Measurements from ENCODE around the gene GASK1A.

Gene GASK1A

DNA sequence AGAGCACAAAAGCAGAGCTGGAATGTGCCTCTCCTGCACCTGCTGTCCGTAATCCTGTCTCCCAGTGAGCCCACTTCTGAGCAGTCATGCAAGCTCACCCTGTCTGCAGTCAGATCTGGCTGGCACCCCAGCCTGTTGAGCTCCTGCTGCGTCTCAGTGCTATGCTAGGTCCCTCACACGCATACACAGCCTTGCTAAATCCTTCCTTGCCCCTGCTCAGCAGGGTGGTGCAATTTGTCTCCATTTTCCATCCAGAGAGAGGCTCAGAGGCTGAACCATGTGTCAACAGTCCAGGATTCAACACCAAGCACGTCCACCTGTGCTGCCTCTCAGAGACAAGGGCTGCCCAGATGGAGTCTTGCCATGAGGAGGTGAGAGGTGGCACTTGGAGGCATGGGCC is 115.7 kb downstream of the GASK1A start:
- DNase-seq: no peak

- DNase-seq: no peak
These were observed 116.3 kb downstream of the GASK1A start for GRCh38 chr3:43095370-43095769.

DNA sequence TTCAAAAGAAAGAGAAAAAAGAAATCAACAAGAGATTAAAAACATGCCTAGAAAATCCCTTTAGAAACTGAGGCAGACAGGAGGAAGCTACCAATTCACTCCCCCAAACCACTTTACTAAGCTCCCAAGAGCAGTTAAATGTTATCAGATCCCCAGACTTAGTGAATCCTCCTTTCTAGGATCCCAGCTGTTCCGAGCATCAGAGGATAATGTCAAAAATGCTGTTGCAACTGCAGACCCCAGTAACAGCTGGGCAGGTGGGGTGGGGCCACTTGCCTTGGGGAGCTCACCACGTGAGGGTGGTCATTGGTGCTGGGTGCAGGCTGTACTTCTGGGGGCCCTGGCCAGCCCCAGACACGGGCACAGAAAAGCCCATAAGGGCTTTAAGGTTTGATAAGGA is 117.7 kb downstream of the GASK1A start:
- DNase-seq: no peak

DNA sequence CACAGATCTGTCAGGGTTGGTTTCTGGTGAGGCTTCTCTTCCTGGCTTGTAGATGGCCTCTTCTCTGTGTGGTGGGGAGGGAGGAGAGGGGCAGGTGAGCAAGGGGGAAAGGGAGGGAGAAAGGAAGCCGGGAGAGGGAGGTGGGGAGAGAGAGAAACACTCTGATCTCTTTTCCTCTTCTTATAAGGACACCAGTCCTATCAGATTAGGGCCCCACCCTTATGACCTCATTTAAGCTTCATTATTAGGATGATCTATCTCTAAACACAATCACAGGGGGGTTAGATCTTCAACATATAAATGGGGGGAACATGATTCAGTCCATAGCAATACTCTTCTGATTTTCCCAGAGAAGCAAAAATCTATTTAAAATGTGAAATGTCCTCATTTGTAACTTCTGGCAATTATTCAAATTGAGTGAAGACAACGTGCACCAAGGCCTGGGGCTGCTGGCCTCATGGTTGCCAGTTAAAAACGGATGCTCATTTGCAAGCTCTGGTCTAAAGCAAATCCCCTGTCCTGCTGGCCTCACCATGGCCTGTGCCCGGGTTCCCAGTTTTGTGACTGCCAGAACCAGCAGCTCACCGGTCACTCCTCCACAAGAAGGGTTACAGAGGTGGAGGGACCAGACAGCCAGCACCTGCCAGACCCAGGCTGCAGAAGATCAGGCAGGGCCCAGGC is 118.4 kb downstream of the GASK1A start:
- DNase-seq: no peak

DNA sequence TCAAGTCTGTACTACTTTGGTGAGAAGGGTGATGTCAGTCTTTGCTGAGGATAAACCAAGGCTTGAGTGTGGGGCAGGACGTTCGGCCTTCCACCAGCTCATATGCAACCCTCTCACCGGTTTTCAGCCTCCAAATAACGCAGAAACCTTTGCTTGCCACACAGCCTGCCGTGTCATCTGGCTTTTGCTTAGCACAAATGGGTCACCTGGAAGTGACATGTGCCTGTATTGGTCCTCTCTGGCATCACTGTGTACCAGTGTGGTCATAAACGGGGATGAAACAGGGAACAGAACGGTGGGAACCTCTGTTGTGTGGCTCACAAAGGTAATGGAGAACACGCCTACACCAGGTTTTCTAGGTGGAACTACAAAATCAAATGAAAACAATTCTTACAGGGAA is 119.7 kb downstream of the GASK1A start:
- no peak for DNase-seq

DNA sequence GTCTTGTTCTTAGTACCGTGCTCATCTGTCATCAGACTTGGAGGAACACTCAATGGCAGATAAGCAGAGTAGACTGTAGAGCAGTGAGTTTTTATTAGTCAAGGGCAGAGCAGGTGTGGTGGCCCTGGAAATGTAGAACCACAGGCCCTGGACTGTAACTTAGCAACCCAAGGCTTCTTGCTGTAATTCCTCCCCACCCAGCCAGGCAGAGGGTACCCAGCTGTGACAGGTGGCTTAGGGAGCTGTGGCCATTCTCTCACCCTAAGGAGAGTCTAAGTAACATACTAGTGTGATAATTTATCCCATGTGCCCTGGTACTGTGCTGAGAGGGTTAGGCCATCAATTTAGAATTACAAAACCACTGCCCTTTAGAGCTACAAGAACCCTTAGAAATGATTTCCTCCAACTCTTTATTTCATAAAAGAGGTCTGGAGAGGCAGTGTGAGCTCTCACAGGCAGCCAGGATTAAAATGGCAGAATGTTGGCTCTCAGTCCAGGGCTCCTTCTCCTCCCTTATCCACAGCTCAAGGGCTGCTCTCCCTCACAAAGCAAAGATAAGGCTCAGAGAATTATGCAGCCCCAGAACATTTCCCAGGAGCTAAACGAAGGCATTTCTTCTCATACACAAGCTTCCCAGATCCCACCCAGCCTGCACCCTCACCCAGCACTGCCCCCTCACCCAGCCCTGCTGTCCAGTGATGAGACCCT is 123.8 kb downstream of the GASK1A start:
- DNase-seq: no peak

DNA sequence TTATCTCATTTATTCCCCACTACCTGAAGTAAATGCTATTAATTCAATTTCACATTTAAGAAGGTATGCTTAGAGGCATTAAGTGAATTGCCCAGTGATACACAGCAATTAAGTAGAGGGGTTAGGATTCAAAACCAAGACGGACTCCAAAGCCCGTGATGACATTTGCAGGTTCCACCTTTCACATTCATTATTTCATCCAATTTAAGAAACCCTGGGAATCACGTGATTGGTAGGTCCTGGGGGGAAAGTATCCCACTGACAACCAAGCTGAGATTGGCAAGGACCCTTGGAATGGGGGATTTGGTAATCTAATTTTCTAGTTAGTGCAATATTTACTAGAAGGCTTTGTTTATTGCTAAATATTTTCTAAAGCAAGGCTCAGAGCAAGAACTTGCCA is 124.9 kb downstream of the GASK1A start:
- DNase-seq: no peak

DNA sequence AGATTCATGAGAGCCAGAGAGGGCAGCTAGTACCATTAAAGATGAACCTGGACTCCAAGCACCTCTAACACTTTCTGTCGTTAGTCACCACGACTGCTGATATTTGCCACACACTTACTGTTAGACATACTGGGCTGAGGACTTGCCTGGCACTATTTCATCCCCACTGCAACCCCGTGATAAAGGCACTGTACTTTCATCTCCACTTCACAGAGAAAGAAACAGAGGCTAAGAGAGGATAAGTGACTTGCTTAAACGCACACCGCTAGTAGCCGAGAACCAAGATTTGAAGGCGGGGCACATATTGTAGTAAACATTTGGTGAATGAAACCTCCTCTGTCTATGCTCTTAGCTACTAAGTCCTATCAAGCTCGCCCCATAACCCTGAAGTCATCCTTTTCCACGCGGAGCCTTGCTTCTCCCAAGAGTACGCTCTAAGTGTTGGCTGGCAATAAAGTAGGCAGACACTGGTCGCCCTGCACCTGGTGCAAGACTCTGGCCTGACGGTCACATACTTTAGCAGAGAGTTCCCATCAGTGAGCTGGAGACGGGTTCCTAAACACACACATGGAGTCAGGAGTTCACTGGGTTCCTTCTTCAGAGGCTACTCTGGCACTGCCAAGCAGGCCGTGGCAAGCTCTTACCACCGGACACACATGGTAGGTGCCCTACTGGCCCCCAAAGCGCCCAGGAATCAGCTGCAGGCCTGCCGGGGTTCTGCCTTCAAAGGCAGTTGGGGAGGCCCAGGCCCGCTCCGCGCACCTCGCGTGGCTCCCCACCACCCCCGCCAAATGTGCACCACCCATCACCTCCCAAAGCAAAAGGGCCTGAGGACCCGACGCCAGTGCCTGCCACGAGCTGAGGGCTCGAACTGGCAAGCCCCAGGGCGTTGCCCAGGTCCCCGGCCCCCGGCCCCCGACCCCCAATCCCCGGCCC is 125.8 kb downstream of the GASK1A start:
- no peak for DNase-seq

DNA sequence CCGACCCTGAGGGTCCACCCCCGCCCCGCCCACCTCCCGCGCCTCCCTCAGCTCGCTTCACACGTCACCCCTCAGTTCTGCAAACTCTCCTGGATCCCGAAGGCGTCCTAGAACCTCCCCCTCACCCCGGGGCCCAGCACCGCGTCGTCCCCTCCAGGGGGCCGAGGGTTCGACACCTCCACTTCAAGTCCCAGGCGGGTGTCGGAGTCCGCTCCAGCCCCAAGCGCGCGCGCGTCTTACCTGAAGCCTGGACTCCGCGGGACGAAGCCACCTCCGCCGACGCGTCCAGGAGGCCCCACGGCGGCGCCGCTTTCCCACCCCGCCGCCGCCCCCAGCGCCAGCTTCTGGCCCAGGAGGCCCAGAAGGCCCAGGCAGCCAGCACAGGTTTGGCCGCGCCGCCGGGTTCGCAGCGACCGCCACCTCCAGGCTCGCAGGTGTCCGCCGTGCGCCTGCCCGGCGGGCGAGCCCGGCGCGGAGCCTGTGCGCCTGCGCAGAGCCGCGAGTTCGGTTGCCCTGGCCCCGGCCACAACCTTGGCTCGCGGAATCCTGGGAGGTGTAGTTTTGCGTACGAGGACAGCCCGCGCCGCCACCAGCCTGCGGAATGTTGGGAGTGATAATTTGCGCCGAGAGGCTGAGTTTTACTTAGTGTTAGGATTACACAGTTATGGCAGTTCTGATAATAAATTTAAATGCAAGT is 126.6 kb downstream of the GASK1A start, which contains the start of gene POMGNT2:
Gene POMGNT2, minus strand, starts transcription at position 484 of the 697 bp plus-strand sequence. CDS start 24,648 bp downstream, outside the sequence.
- peak; percentile 62 to 80 (median 74) for DNase-seq

DNA sequence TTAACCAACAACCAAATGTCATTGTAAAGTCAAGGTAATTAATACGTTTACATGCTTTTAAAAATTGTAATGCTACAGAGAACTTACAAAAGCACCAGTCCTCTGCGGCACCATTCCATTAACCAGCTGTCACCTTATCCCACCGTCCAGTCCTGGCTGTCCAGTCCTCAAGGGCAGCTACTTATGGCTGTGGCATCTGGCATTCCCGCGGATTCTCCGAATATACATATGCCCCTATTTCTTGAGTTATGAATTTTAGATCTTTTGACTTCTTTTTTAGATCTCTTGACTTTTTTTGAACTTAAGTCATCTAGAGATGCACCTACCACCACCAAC is 127.2 kb downstream of the GASK1A start:
- no peak for DNase-seq

Data from activated CD4-positive, CD25-positive, alpha-beta regulatory T cell (primary cell).